ENCODE results near the gene WDR93. TPM values are rescaled to one million over a fixed set of nuclear protein-coding genes. Genes with fewer than 3 reads are reported as not detected.

WDR93 gene
- total RNA-seq, 4 donors from 2014 or later: 0.12 to 0.26 TPM; not detected in 2

DNA sequence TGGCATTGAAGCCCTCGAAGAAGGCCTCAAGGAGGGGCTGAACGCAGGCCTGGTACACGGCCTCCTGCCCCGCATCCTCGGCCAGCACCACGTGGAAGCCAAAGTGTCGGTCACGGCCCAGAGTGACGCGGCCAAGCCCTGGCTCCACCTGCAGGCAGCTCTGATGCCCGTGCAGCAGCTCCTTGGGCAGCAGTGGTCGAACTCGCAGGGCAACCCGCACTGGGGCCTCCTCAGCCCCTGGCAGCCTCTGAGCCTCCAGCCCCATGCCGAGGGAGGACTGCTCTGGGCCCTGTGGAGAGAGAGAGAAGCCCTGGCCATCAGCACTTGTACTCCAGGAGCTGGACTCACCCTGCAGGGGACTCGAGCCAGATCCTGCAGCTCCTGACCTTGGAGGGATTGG is 37.9 kb upstream of the WDR93 start:
- 86 to 93% methylated on average over 9 to 13 of the region's 16 CpGs for WGBS, 2 donors
- H3K4me3 ChIP-seq (ENCODE audit: low read depth, poor library complexity, severe bottlenecking): no peak overlapping the region
- DNase-seq (ENCODE audit: low spot score in 2 of 2): no peak
- no peak for TF ChIP-seq POLR2A (IDR thresholded peaks at IDR 0.05)
- TF ChIP-seq CTCF (IDR thresholded peaks at IDR 0.05): no peak
- intact Hi-C loops (cut with DNase I; ENCODE audit: low total_unique reads): no loop called here

DNA sequence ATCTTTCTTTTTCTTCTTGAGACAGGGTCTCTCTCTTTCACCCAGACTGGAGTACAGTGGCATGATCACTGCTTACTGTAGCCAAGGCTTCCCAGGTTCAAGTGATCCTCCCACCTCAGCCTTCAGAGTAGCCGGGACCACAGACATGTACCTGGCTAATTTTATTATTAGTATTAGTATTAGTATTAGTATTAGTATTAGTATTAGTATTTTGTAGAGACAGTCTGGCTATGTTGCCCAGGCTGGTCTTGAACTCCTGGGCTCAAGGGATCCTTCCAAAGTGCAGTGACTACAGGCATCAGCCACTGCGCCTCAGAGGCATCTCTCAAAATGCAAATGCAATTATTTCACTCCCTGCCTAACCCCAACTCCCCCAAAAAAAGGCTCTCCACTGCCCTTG is 37.0 kb upstream of the WDR93 start:
- H3K4me3 ChIP-seq (ENCODE audit: low read depth, poor library complexity, severe bottlenecking): no peak overlapping the region
- intact Hi-C loops (cut with DNase I; ENCODE audit: low total_unique reads): no loop called here
- TF ChIP-seq CTCF (IDR thresholded peaks at IDR 0.05) (no peak), POLR2A (IDR thresholded peaks at IDR 0.05) (no peak)
- WGBS, 2 donors: 93 to 96% methylated on average over 2 of the region's 2 CpGs
- DNase-seq (ENCODE audit: low spot score in 2 of 2): no peak

DNA sequence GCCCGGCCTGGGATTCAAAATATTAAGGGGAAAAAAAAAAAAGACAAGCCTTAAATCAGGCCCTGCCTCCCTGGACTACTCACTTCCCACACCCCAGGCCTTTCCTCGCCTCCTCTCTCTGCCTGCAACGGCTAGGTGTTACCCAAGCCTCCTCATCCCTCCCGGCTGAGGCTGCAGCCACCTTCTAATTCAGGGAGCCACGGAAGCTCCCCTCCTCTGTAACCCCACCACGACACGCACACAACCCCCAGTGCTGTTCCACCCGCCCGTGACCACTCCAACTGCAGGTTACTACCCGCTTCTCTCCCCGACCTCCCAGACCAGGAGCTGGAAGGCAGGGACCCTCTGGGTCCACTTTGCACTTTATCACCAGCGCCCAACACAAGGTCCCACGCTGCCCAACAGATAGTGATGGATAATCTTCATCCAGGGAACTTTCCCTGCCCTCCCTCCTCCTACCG is 36.3 kb upstream of the WDR93 start:
- no peak for DNase-seq (ENCODE audit: low spot score in 2 of 2)
- TF ChIP-seq POLR2A (IDR thresholded peaks at IDR 0.05) (no peak), CTCF (IDR thresholded peaks at IDR 0.05) (no peak)

GRCh38 chr15:89654847-89655805 is 35.5 kb upstream of the WDR93 start, which contains the start of gene KIF7:
KIF7 (minus strand) TSS chr15:89655467; CDS start chr15:89652930, 2,537 bp downstream.
- WGBS, 2 donors: 2% methylated on average over 60 to 83 of the region's 87 CpGs
- H3K4me3 ChIP-seq (ENCODE audit: low read depth, poor library complexity, severe bottlenecking): peak within 1 kb of the TSS; percentile 13
- TF ChIP-seq CTCF (IDR thresholded peaks at IDR 0.05) (no peak), POLR2A (IDR thresholded peaks at IDR 0.05) (no peak)
- DNase-seq (ENCODE audit: low spot score in 2 of 2): peak in 1 of 2 donors; percentile 86
- intact Hi-C loops (cut with DNase I; ENCODE audit: low total_unique reads): no loop called here

More for the DNA sequence above, 36.3 kb upstream of the WDR93 start:
- H3K4me3 ChIP-seq (ENCODE audit: low read depth, poor library complexity, severe bottlenecking): no peak overlapping the region
- WGBS, 2 donors: 38 to 46% methylated on average over 14 of the region's 14 CpGs
- intact Hi-C loops (cut with DNase I; ENCODE audit: low total_unique reads): no loop called here

DNA sequence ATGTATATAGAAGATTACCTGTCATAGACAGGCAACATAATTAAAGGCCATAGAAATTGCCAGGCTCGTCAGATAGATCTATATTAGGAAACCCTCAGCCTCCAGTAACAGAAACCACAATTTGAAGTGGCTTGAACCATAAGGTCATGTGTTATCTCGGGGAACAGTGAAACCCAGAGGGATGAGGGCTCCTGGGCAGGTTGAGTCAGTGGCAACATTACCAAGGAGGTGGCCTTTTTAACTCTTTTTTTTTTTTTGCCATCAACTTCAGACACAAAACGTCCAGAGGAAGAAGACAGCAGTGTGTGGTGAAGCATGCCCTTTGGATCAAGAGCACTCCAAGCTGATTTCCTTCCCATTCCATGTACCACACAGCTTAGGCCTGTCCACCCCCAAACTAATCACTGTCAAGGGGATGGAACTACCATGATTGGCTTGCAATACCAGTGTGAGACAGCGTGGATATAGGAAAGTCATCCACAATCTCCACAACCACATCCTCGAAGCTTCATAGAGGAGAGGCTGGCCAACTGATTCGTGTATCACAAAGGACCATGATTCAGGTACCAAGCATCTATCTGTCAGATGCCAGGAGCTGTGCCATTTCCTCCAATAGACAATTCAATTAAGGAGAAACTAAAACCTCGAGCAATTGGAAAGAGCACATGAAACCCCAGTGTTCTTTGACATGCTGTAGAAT is 34.3 kb upstream of the WDR93 start:
- DNase-seq (ENCODE audit: low spot score in 2 of 2): peak in 1 of 2 donors; percentile 42
- TF ChIP-seq CTCF (IDR thresholded peaks at IDR 0.05) (no peak), POLR2A (IDR thresholded peaks at IDR 0.05) (no peak)
- 75 to 80% methylated on average over 7 of the region's 7 CpGs for WGBS, 2 donors
- no peak overlapping the region for H3K4me3 ChIP-seq (ENCODE audit: low read depth, poor library complexity, severe bottlenecking)
- intact Hi-C loops (cut with DNase I; ENCODE audit: low total_unique reads): no loop called here
